GM23338 (cell line): ENCODE data around the gene SIRT7. TPM values are rescaled to one million over a fixed set of nuclear protein-coding genes. Genes with fewer than 3 reads are reported as not detected.

Experiments used
- ATAC-seq: fragments of 200-7000 bp; cut with Tn5 transposase; 3 replicates; pipeline ENCODE4 v1.9.1; 2020
- DNase-seq: peaks from one replicate; pipeline ENCODE4 v3.0.0-alpha.2; 2015; ENCODE audit warnings: low spot score
- H2AFZ ChIP-seq: fragments of 200-600 bp; sonication (generic); 2 replicates; pipeline ENCODE4 v1.8.0; 2016; ENCODE audit warnings: antibody characterized with exemption, mild to moderate bottlenecking, moderate library complexity
- H3F3A ChIP-seq: fragments of 200-600 bp; sonication (generic); replicated peaks from 2 replicates; pipeline ENCODE4 v1.8.0; 2017; ENCODE audit warnings: antibody characterized with exemption, mixed run types, low read depth
- H3K27ac ChIP-seq: fragments of 200-600 bp; sonication (generic); 2 replicates; pipeline ENCODE4 v1.6.1; 2016; ENCODE audit warnings: low read depth
- H3K27me3 ChIP-seq: fragments of 200-600 bp; sonication (generic); 2 replicates; pipeline ENCODE4 v1.8.0; 2016; ENCODE audit warnings: mild to moderate bottlenecking, mixed run types, moderate library complexity; ENCODE audit not compliant: insufficient read depth
- H3K36me3 ChIP-seq: fragments of 200-600 bp; sonication (generic); 2 replicates; pipeline ENCODE4 v1.8.0; 2016; ENCODE audit warnings: mild to moderate bottlenecking; ENCODE audit not compliant: insufficient read depth
- H3K4me1 ChIP-seq: fragments of 200-600 bp; sonication (generic); 2 replicates; pipeline ENCODE4 v1.8.0; 2016; ENCODE audit warnings: mild to moderate bottlenecking, moderate library complexity; ENCODE audit not compliant: insufficient read depth
- H3K4me2 ChIP-seq: fragments of 200-600 bp; sonication (generic); 2 replicates; pipeline ENCODE4 v1.7.1; 2017; ENCODE audit warnings: mixed run types
- H3K4me3 ChIP-seq: fragments of 200-600 bp; sonication (generic); 2 replicates; pipeline ENCODE4 v1.6.1; 2016; ENCODE audit warnings: mixed run types
- H3K79me2 ChIP-seq: fragments of 200-600 bp; sonication (generic); replicated peaks from 2 replicates; pipeline ENCODE4 v1.8.0; 2017; ENCODE audit warnings: mild to moderate bottlenecking; ENCODE audit not compliant: insufficient read depth
- H3K9me2 ChIP-seq: fragments of 200-600 bp; sonication (generic); 2 replicates; pipeline ENCODE4 v1.8.0; 2017; ENCODE audit not compliant: insufficient read depth
- H4K20me1 ChIP-seq: fragments of 200-600 bp; sonication (generic); replicated peaks from 2 replicates; pipeline ENCODE4 v1.8.0; 2017; ENCODE audit warnings: mild to moderate bottlenecking; ENCODE audit not compliant: insufficient read depth
- H3K27ac Mint-ChIP-seq: 2 replicates; pipeline ENCODE4 v1.8.0; 2020; ENCODE audit warnings: inconsistent platforms, mild to moderate bottlenecking, moderate library complexity, mixed read lengths
- H3K27me3 Mint-ChIP-seq: 3 replicates; pipeline ENCODE4 v1.8.0; 2022; ENCODE audit warnings: low read depth, mild to moderate bottlenecking, moderate library complexity, mixed read lengths, inconsistent platforms; ENCODE audit not compliant: insufficient read depth, poor library complexity
- H3K36me3 Mint-ChIP-seq: 3 replicates; pipeline ENCODE4 v1.8.0; 2021; ENCODE audit warnings: low read depth, mild to moderate bottlenecking, inconsistent platforms, moderate library complexity, mixed read lengths
- H3K4me1 Mint-ChIP-seq: 3 replicates; pipeline ENCODE4 v1.8.0; 2020; ENCODE audit warnings: mild to moderate bottlenecking, inconsistent platforms, mixed read lengths
- H3K4me3 Mint-ChIP-seq: 3 replicates; pipeline ENCODE4 v1.8.0; 2021; ENCODE audit warnings: moderate library complexity, mild to moderate bottlenecking, inconsistent platforms, mixed read lengths
- H3K9me3 Mint-ChIP-seq: 3 replicates; pipeline ENCODE4 v1.8.0; 2020; ENCODE audit warnings: moderate library complexity, mild to moderate bottlenecking, inconsistent platforms, mixed read lengths
- CTCF ChIP-seq, 2 experiments: fragments of 200-600 bp in 1 of 2; sonication (generic) in 1 of 2; conservative IDR thresholded peaks; 2 replicates each; pipeline versions ENCODE4 v1.5.1 to v1.6.1; 2016 to 2017; ENCODE audit warnings: antibody characterized with exemption in 2 of 2, low read depth in 2 of 2, mild to moderate bottlenecking in 2 of 2, moderate library complexity in 1 of 2
- EZH2 ChIP-seq: fragments of 200-600 bp; sonication (generic); IDR thresholded peaks from one replicate; pipeline ENCODE4 v1.8.0; 2017; ENCODE audit warnings: antibody characterized with exemption, mild to moderate bottlenecking, low read depth; ENCODE audit not compliant: unreplicated experiment
- JUNB ChIP-seq: IDR thresholded peaks from one replicate; pipeline ENCODE4 v1.6.1; 2016; ENCODE audit warnings: antibody characterized with exemption; ENCODE audit not compliant: unreplicated experiment
- POLR2AphosphoS5 ChIP-seq: IDR thresholded peaks from 2 replicates; pipeline ENCODE4 v1.6.1; 2016; ENCODE audit warnings: antibody characterized with exemption, low read depth
- ZNF114 ChIP-seq: fragments of 250-450 bp; sonication (Bioruptor Pico); IDR thresholded peaks from 2 replicates; pipeline ENCODE4 v1.5.0; 2020; ENCODE audit warnings: mild to moderate bottlenecking, moderate library complexity
- polyA plus RNA-seq: library from polyadenylated mRNA; unstranded; fragments of >200 nt; fragmentation: Nextera tagmentation; extraction: Ambion mirVana; gene quantifications from 2 replicates; pipeline ENCODE4 v1.2.1, GENCODE V29; 2016
- total RNA-seq: library from RNA; depleted of rRNA; stranded (reverse); fragments of >200 nt; shearing (Covaris generic); gene quantifications from 2 replicates; pipeline ENCODE4 v1.2.3, GENCODE V29; 2014

The SIRT7 gene
- total and polyA plus RNA-seq, 2 experiments from 2014 or later: 16.3 to 20.8 TPM

GRCh38 chr17:81960130-81960958 is 42.4 kb upstream of the SIRT7 start:
- peaks cover 3% of the 10 kb centered on the region; the same call in 1 of the 3 replicates for H3K9me3 Mint-ChIP-seq
- Histone ChIP-seq H3K79me2 (no peaks in the 10 kb centered on the region), H2AFZ (no peak overlapping the region), H3K36me3 (no peaks in the 10 kb centered on the region), H3K4me3 (peak overlapping the region; percentile 48), H3K9me2 (no peaks in the 10 kb centered on the region), H3K27me3 (peaks cover 83% of the 10 kb centered on the region), H4K20me1 (0 out of 2 replicates have a peak, but pooled peaks cover 6% of the 10 kb centered on the region), H3F3A (peaks cover 12% of the 10 kb centered on the region), H3K4me1 (peaks cover 5% of the 10 kb centered on the region; the same call in 1 of the 2 replicates), H3K27ac (no peak overlapping the region), H3K4me2 (peak overlapping the region; percentile 69)
- H3K27me3 Mint-ChIP-seq: peaks cover 59% of the 10 kb centered on the region
- ATAC-seq (peak; percentile 22), DNase-seq (peak; percentile 66)
- H3K36me3 Mint-ChIP-seq: no peaks in the 10 kb centered on the region; the same call in 2 of the 3 replicates
- no peak for TF ChIP-seq ZNF114
- peak; percentile 77 for TF ChIP-seq EZH2
- peak overlapping the region; percentile 44; the same call in 2 of the 3 replicates for H3K4me3 Mint-ChIP-seq
- no peak overlapping the region for H3K27ac Mint-ChIP-seq
- H3K4me1 Mint-ChIP-seq: no peaks in the 10 kb centered on the region; the same call in 2 of the 3 replicates

DNA sequence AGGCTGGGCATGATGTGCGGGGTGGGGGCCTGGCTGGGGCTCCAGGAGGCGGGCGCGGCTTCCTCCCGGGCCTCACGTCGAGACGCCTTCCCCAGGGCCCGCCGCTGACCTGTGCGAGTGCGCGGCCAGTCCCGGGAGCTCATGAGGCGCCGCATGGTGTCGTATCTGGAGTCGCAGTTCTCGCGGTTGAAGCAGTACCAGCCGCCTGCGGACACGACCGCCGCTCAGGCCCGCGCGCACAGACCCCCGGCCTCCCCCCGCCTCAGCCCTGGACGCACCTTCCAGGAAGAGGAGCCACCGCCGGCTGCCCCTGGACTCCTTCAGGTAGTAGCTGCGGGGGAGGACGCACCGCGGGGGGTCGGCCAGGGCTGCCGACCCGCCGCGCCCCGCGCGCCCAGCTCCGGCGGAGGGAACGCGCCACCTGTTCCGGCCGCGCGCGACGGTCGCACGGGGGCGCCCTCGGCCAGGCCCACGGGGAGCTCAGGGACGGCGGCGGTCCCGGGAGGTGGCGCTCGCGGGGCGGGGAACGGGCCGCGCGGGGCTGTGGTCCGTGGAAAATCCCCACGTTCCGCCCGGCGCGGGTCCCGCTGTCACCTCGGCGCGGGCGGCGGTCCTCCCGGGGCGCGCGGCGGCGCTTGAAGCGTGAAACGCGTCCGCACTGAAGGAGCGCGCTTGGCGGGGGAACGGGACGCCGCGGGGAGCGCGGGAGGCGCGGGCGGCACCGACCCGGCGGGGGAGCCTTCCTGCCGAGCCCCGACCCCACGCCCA is 41.6 kb upstream of the SIRT7 start:
- Histone ChIP-seq H3K79me2 (no peaks in the 10 kb centered on the region), H4K20me1 (0 out of 2 replicates have a peak, but pooled peaks cover 6% of the 10 kb centered on the region), H2AFZ (no peak overlapping the region), H3K27me3 (peaks cover 75% of the 10 kb centered on the region), H3K4me1 (peaks cover 5% of the 10 kb centered on the region; the same call in 1 of the 2 replicates), H3K9me2 (no peaks in the 10 kb centered on the region), H3K36me3 (no peaks in the 10 kb centered on the region), H3K27ac (no peak overlapping the region), H3K4me2 (peak overlapping the region; percentile 69), H3K4me3 (peak overlapping the region; percentile 48), H3F3A (peaks cover 12% of the 10 kb centered on the region)
- TF ChIP-seq POLR2AphosphoS5 (no peak), JUNB (no peak), CTCF (conservative IDR thresholded peaks at IDR 0.05; ENCODE audit: low read depth in 2 of 2) (peak in 1 of 2 experiments; percentile 80; a peak in 2 of 4 replicates)
- H3K36me3 Mint-ChIP-seq: no peaks in the 10 kb centered on the region; the same call in 2 of the 3 replicates
- H3K27me3 Mint-ChIP-seq: peaks cover 57% of the 10 kb centered on the region
- H3K4me1 Mint-ChIP-seq: no peaks in the 10 kb centered on the region; the same call in 2 of the 3 replicates
- H3K27ac Mint-ChIP-seq: no peak overlapping the region
- H3K4me3 Mint-ChIP-seq: no peak overlapping the region
- H3K9me3 Mint-ChIP-seq: peaks cover 3% of the 10 kb centered on the region; the same call in 1 of the 3 replicates
- DNase-seq: peak; percentile 80
- ATAC-seq: peak; percentile 25
